ENCODE results near the gene PRKCH.

DNA sequence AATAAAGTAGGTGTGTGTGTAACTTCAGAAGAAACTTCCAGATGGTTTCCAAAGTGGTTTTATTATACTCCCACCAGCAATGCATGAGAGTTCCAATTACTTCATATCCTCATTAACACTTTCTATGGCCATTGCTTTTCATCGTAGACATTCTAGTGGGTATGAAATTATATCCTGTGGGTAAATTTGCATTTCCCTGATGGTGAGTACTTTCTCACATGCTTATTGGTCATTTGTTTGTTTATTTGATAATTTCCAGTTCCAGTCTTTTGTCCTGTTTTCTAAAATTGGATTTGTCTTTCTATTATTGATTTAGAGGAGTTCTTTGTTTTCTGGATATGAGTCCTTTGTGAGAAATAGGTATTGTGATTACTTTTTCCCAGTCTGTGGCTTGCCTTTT, 70.9 kb downstream of the PRKCH start:
- TF ChIP-seq, protein P1, sequence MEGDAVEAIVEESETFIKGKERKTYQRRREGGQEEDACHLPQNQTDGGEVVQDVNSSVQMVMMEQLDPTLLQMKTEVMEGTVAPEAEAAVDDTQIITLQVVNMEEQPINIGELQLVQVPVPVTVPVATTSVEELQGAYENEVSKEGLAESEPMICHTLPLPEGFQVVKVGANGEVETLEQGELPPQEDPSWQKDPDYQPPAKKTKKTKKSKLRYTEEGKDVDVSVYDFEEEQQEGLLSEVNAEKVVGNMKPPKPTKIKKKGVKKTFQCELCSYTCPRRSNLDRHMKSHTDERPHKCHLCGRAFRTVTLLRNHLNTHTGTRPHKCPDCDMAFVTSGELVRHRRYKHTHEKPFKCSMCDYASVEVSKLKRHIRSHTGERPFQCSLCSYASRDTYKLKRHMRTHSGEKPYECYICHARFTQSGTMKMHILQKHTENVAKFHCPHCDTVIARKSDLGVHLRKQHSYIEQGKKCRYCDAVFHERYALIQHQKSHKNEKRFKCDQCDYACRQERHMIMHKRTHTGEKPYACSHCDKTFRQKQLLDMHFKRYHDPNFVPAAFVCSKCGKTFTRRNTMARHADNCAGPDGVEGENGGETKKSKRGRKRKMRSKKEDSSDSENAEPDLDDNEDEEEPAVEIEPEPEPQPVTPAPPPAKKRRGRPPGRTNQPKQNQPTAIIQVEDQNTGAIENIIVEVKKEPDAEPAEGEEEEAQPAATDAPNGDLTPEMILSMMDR (conservative IDR thresholded peaks at IDR 0.05; ENCODE audit: low read length): no peak
- no peak for TF ChIP-seq EZH2phosphoT487 (IDR thresholded peaks at IDR 0.05; ENCODE audit: borderline replicate concordance, low read depth, low read length)
